Measurements from ENCODE around the gene EEF1AKMT4. TPM values are rescaled to one million over a fixed set of nuclear protein-coding genes. Genes with fewer than 3 reads are reported as not detected.

Gene EEF1AKMT4
- total RNA-seq, 1 donor from 2014 or later: 3.9 TPM

DNA sequence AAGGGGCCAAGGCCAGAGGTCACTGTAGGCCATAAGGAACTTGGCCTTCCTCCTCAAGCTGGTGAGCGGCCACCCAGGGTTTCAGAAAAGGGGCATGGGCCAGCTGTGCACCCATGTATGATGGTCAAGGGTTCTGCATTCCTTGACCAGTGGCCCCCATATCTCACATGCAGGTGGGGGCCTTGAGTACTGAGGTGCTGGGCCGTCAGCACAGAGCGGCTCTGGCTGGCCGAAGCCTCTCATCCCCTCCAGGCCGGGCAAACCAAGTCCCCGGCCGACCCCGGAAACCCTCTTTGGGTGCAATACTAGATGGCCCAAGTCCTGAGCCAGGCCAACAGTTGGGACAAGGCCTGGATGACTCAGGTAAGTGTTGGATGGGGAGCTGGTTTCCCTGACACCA is 10.3 kb upstream of the EEF1AKMT4 start:
- peaks cover 5% of the 10 kb centered on the region for H3K36me3 Mint-ChIP-seq (ENCODE audit: insufficient read depth)
- H3K9me3 Mint-ChIP-seq (ENCODE audit: low read depth): no peaks in the 10 kb centered on the region
- TF ChIP-seq, protein P1, sequence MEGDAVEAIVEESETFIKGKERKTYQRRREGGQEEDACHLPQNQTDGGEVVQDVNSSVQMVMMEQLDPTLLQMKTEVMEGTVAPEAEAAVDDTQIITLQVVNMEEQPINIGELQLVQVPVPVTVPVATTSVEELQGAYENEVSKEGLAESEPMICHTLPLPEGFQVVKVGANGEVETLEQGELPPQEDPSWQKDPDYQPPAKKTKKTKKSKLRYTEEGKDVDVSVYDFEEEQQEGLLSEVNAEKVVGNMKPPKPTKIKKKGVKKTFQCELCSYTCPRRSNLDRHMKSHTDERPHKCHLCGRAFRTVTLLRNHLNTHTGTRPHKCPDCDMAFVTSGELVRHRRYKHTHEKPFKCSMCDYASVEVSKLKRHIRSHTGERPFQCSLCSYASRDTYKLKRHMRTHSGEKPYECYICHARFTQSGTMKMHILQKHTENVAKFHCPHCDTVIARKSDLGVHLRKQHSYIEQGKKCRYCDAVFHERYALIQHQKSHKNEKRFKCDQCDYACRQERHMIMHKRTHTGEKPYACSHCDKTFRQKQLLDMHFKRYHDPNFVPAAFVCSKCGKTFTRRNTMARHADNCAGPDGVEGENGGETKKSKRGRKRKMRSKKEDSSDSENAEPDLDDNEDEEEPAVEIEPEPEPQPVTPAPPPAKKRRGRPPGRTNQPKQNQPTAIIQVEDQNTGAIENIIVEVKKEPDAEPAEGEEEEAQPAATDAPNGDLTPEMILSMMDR (IDR thresholded peaks at IDR 0.05; ENCODE audit: unreplicated experiment): no peak
- no peaks in the 10 kb centered on the region for H3K4me1 Mint-ChIP-seq (ENCODE audit: low read depth)
- no peak overlapping the region for H3K27ac Mint-ChIP-seq
- peaks cover 3% of the 10 kb centered on the region for H3K27me3 Mint-ChIP-seq
- DNase-seq (ENCODE audit: low spot score, unreplicated experiment): no peak
- H3K4me3 Mint-ChIP-seq (ENCODE audit: low read depth): no peak overlapping the region

- Mint-ChIP-seq H3K27ac (no peak overlapping the region), H3K4me1 (ENCODE audit: low read depth) (no peaks in the 10 kb centered on the region), H3K27me3 (peaks cover 3% of the 10 kb centered on the region), H3K9me3 (ENCODE audit: low read depth) (no peaks in the 10 kb centered on the region), H3K4me3 (ENCODE audit: low read depth) (no peak overlapping the region), H3K36me3 (ENCODE audit: insufficient read depth) (peaks cover 5% of the 10 kb centered on the region)
- no peak for DNase-seq (ENCODE audit: low spot score, unreplicated experiment)
- TF ChIP-seq, protein P1 (IDR thresholded peaks at IDR 0.05; ENCODE audit: unreplicated experiment): no peak
These were observed 9.8 kb upstream of the EEF1AKMT4 start for GRCh38 chr3:184239708-184240107.

DNA sequence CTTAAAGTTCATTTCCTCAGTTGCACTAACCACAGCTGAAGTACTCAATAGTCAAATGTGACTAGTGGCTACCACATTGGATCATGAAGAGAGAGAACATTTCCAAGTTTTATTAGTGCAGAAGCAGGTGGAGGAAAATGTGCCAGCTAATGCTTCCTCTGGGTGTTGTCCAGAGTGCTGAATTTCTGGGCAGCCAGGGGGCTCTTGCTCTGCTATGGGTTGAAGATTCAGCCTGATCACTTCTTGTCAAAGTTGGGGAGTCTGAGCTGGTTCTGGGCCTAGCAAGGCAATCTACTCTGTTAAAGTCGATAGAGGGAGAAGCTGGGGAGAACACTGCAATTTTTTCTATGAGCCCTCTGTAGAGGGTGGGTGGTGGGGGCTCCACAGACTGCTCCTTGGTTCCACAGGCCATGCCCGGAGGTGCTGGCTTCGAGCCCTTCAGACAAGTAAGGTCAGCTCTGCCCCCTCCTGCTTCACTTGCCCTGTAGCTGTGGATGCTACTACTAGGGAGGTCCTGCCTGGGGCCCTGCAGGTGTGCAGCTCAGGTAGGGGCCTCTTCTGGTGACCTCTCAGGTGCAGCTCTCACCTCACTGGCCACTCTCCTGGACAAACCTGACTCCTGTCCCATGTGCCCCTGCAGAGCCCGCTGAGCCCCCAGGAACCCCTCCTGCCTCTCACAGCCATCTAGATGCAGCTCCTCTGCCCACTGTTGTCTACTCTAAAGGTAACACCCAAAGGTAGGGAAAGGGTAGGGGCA is 8.9 kb upstream of the EEF1AKMT4 start:
- TF ChIP-seq, protein P1 (IDR thresholded peaks at IDR 0.05; ENCODE audit: unreplicated experiment): no peak
- H3K4me1 Mint-ChIP-seq (ENCODE audit: low read depth): no peaks in the 10 kb centered on the region
- no peak overlapping the region for H3K4me3 Mint-ChIP-seq (ENCODE audit: low read depth)
- DNase-seq (ENCODE audit: low spot score, unreplicated experiment): no peak
- peaks cover 9% of the 10 kb centered on the region for H3K36me3 Mint-ChIP-seq (ENCODE audit: insufficient read depth)
- H3K27ac Mint-ChIP-seq: no peak overlapping the region
- no peaks in the 10 kb centered on the region for H3K9me3 Mint-ChIP-seq (ENCODE audit: low read depth)
- peaks cover 3% of the 10 kb centered on the region for H3K27me3 Mint-ChIP-seq

DNA sequence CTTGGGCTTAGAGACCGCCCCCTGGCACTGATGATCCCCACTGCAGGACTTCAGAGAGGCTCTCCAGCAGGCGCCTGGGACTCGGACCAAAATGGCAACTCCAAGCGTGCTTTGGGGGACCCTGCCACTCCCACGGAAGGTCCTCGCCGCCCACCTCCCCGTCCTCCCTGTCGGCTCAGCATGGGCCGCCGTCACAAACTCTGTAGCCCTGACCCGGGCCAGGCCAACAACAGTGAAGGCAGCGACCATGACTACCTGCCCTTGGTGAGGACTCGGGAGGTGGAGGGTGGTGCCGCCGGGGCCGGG is 8.4 kb upstream of the EEF1AKMT4 start:
- no peak overlapping the region for H3K27ac Mint-ChIP-seq

DNA sequence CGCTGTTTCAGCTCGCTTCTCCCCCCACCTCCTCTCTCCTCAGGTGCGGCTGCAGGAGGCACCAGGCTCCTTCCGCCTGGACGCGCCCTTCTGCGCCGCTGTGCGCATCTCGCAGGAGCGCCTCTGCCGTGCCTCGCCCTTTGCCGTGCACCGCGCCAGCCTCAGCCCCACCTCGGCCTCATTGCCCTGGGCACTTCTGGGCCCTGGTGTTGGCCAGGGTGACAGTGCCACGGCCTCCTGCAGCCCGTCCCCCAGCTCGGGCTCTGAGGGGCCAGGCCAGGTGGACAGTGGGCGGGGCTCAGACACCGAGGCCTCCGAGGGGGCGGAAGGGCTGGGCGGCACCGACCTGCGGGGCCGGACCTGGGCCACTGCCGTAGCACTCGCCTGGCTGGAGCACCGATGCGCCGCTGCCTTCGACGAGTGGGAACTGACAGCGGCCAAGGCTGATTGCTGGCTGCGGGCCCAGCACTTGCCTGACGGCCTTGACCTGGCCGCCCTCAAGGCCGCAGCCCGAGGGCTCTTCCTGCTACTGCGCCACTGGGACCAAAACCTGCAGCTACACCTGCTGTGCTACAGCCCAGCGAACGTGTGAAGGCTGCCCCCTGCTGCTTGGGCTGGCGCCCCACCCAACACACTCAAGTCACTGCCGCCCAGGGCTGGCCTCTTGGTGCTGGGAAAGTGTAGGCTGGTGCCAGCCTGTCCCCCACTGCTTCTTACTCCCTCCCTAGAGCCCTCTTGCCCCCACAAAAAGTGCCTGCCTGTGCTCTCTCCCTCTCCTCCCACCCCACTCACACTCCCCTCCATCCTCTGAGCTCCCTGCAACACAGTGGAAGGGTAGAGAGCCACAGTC is 7.8 kb upstream of the EEF1AKMT4 start:
- peaks cover 10% of the 10 kb centered on the region for H3K36me3 Mint-ChIP-seq (ENCODE audit: insufficient read depth)
- TF ChIP-seq, protein P1 (IDR thresholded peaks at IDR 0.05; ENCODE audit: unreplicated experiment): peak; percentile 49
- H3K4me3 Mint-ChIP-seq (ENCODE audit: low read depth): no peak overlapping the region
- no peak for DNase-seq (ENCODE audit: low spot score, unreplicated experiment)
- peaks cover 3% of the 10 kb centered on the region for H3K27me3 Mint-ChIP-seq
- no peak overlapping the region for H3K27ac Mint-ChIP-seq
- no peaks in the 10 kb centered on the region for H3K4me1 Mint-ChIP-seq (ENCODE audit: low read depth)
- no peaks in the 10 kb centered on the region for H3K9me3 Mint-ChIP-seq (ENCODE audit: low read depth)

More for the DNA sequence above, 8.4 kb upstream of the EEF1AKMT4 start:
- Mint-ChIP-seq H3K27me3 (peaks cover 3% of the 10 kb centered on the region), H3K9me3 (ENCODE audit: low read depth) (no peaks in the 10 kb centered on the region), H3K36me3 (ENCODE audit: insufficient read depth) (peaks cover 10% of the 10 kb centered on the region), H3K4me3 (ENCODE audit: low read depth) (no peak overlapping the region), H3K4me1 (ENCODE audit: low read depth) (no peaks in the 10 kb centered on the region)
- TF ChIP-seq, protein P1 (IDR thresholded peaks at IDR 0.05; ENCODE audit: unreplicated experiment): no peak
- no peak for DNase-seq (ENCODE audit: low spot score, unreplicated experiment)

All from progenitor cell of endocrine pancreas (in vitro differentiated cells).